ENCODE measurements around the gene RUNX2.

DNA sequence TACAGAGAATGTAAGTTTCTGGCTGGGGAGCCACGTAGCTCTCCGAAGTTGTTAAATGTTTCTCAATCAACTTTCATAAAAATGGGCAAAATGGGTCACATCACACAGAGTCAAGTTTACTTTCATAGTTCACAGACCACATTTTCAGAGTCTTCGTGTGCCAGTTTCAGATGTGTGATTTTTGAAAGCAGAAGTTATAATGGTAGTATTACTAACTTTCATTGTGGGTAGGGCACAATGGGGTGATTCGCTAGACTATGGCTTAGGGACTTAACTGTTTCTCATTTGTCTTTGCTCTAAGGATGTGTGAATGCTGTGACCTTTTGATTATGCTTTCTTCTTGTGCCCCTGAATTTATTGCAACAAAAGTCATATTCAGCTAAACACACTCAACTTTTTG, 158.6 kb downstream of the RUNX2 start:
- no peak for TF ChIP-seq CTCF (IDR thresholded peaks at IDR 0.05)
- no peak for TF ChIP-seq POLR2A (IDR thresholded peaks at IDR 0.05)

Data from uterus (tissue), 2 donors.